Colonic mucosa (tissue), 4 donors: ENCODE measurements around the gene TIAL1. TPM values are rescaled to one million over a fixed set of nuclear protein-coding genes. Genes with fewer than 3 reads are reported as not detected.

ENCODE experiments used
- DNase-seq: peaks from one replicate; pipeline ENCODE4 v3.0.0-alpha.2; 2020
- H3K27ac ChIP-seq: fragments of 200-600 bp; one replicate; pipeline ENCODE4 v1.8.0; 2021
- H3K27me3 ChIP-seq: fragments of 200-600 bp; one replicate; pipeline ENCODE4 v1.8.0; 2021
- H3K36me3 ChIP-seq: fragments of 200-600 bp; one replicate; pipeline ENCODE4 v1.8.0; 2021
- H3K4me1 ChIP-seq: fragments of 200-600 bp; one replicate; pipeline ENCODE4 v1.8.0; 2021; ENCODE audit warnings: mild to moderate bottlenecking
- H3K4me3 ChIP-seq: fragments of 200-600 bp; one replicate; pipeline ENCODE4 v1.8.0; 2021
- H3K9ac ChIP-seq, 2 donors: one replicate each; pipeline ENCODE4 v1.7.0; 2013; ENCODE audit warnings: control low read depth in 2 of 2, low read depth in 2 of 2, low read length in 2 of 2
- H3K9me3 ChIP-seq: fragments of 200-600 bp; one replicate; pipeline ENCODE4 v1.8.0; 2021
- CTCF ChIP-seq: fragments of 200-600 bp; IDR thresholded peaks from one replicate; pipeline ENCODE4 v1.8.0; 2022; ENCODE audit warnings: antibody characterized with exemption, mild to moderate bottlenecking
- intact Hi-C: fragments of 100-400 bp; cut with DNase I; formaldehyde crosslinking; loops from one replicate; pipeline ENCODE4 v1.14.1; 2022
- total RNA-seq, 2 donors: library from RNA; stranded (reverse); fragmentation: NEBNext Ultra II Directional in 1 of 2; extraction: Animal tissue kit (Norgen Biotek cat#: 25700) in 1 of 2; gene quantifications; one replicate each; pipeline ENCODE4 v1.2.1, GENCODE V29; 2021
- donor health status: healthy.
- donor health status: DM: no; HTN: no; CAD: no.
- donor health status: DM: no; HTN: no; CAD: no.

Gene TIAL1
- total RNA-seq, 2 donors from 2014 or later, result 104 to 126 TPM

GRCh38 chr10:119598397-119598796 lies 1.6 kb upstream of the TIAL1 start:
- Histone ChIP-seq H3K9me3 (no peaks in the 10 kb centered on the region), H3K27ac (no peak overlapping the region), H3K27me3 (no peaks in the 10 kb centered on the region), H3K4me3 (no peak overlapping the region), H3K36me3 (no peaks in the 10 kb centered on the region), H3K9ac (no peak overlapping the region), H3K4me1 (peaks cover 14% of the 10 kb centered on the region)
- DNase-seq, result no peak
- intact Hi-C loops, result loop anchor here (5.0 kb wide), 1 partner anchor 54 kb away; the partner anchor contains the start of gene BAG3
- no peak for TF ChIP-seq CTCF

- H3K27ac ChIP-seq, result peak overlapping the region; percentile 100
- H3K9ac ChIP-seq, result peak overlapping the region; percentile 92 to 93
- no peak for TF ChIP-seq CTCF
- H3K9me3 ChIP-seq, result no peaks in the 10 kb centered on the region
- DNase-seq, result no peak
- H3K4me3 ChIP-seq, result peak overlapping the region; percentile 95
- intact Hi-C loops, result loop anchor here (5.0 kb wide), 1 partner anchor 55 kb away; the partner anchor contains the start of gene BAG3
- H3K4me1 ChIP-seq, result peaks cover 20% of the 10 kb centered on the region
- no peaks in the 10 kb centered on the region for H3K36me3 ChIP-seq
- H3K27me3 ChIP-seq, result no peaks in the 10 kb centered on the region
These were observed 832 bp upstream of the TIAL1 start for GRCh38 chr10:119597405-119598186.

- intact Hi-C loops, result loop anchor here (5.0 kb wide), 1 partner anchor 56 kb away; the partner anchor contains the start of gene BAG3
- H3K4me3 ChIP-seq, result peak overlapping the region; percentile 95
- peak overlapping the region; percentile 100 for H3K27ac ChIP-seq
- peak overlapping the region; percentile 92 to 93 for H3K9ac ChIP-seq
- H3K27me3 ChIP-seq, result no peaks in the 10 kb centered on the region
- H3K9me3 ChIP-seq, result no peaks in the 10 kb centered on the region
- no peak for TF ChIP-seq CTCF
- peaks cover 30% of the 10 kb centered on the region for H3K4me1 ChIP-seq
- DNase-seq, result peak; percentile 64
- H3K36me3 ChIP-seq, result no peaks in the 10 kb centered on the region
These were observed 868 bp downstream of the TIAL1 start for GRCh38 chr10:119595676-119596515.

- Histone ChIP-seq H3K9ac (peak overlapping the region in 1 of 2 donors; percentile 92), H3K4me3 (peak overlapping the region; percentile 95), H3K27me3 (no peaks in the 10 kb centered on the region), H3K9me3 (no peaks in the 10 kb centered on the region), H3K36me3 (no peaks in the 10 kb centered on the region), H3K27ac (peak overlapping the region; percentile 100), H3K4me1 (peaks cover 30% of the 10 kb centered on the region)
- no peak for TF ChIP-seq CTCF
- intact Hi-C loops, result loop anchor here (5.0 kb wide), 1 partner anchor 57 kb away; the partner anchor contains the start of gene BAG3
- peak; percentile 29 for DNase-seq
These were observed 1.6 kb downstream of the TIAL1 start for GRCh38 chr10:119595134-119595675.

GRCh38 chr10:119588071-119588470 lies 8.7 kb downstream of the TIAL1 start:
- DNase-seq, result no peak
- Histone ChIP-seq H3K9ac (no peak overlapping the region), H3K9me3 (no peaks in the 10 kb centered on the region), H3K27ac (no peak overlapping the region), H3K4me3 (no peak overlapping the region), H3K4me1 (peaks cover 14% of the 10 kb centered on the region), H3K27me3 (no peaks in the 10 kb centered on the region), H3K36me3 (peaks cover 14% of the 10 kb centered on the region)
- TF ChIP-seq CTCF, result no peak
- intact Hi-C loops, result no loop called here
